ENCODE results near the gene CACHD1. TPM values are rescaled to one million over a fixed set of nuclear protein-coding genes. Genes with fewer than 3 reads are reported as not detected.
"Not testable (repeated sequence)": the region's sequence is repeated elsewhere in the genome, so short reads cannot be mapped to it uniquely, and the experiment has no call there.

Gene CACHD1
- total RNA-seq, 1 experiment from 2014 or later = not detected

DNA sequence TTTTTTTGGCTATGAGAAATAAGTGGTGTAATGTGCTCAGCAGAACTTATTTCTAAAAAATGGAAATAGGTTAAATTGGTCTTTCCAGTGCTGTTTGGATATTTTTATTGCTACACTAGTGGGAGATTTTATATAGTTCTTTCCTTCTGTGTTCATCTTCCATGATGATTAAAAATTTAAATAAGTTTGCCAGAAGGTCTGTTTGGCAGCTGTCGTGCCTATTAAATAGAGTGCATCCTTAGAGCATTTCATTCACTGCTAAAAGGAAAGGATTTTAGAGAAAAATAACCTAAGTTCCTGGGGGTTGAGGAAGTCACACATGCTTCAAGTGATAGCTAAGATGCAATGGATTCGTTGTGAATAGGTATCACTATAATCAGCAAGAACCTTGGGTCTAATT is 245.3 kb downstream of the CACHD1 start:
- no peaks in the 10 kb centered on the region for H3K36me3 ChIP-seq (ENCODE audit: insufficient read depth, low read length)
- no peaks in the 10 kb centered on the region for H4K20me1 ChIP-seq (ENCODE audit: insufficient read depth, low read depth, low read length)
- H3K79me2 ChIP-seq (ENCODE audit: low read length) = no peaks in the 10 kb centered on the region
- no peaks in the 10 kb centered on the region for H3K9me2 ChIP-seq (replicated peaks; ENCODE audit: insufficient read depth, low read length)
- no peak overlapping the region for H2AFZ ChIP-seq (ENCODE audit: low read length)
- H3K27ac ChIP-seq (ENCODE audit: low read length) = no peak overlapping the region
- H3K9ac ChIP-seq (ENCODE audit: low read length) = no peak overlapping the region
- H3K27me3 ChIP-seq (ENCODE audit: low read length) = no peaks in the 10 kb centered on the region
- H3K4me1 ChIP-seq (ENCODE audit: low read length) = no peaks in the 10 kb centered on the region
- no peaks in the 10 kb centered on the region for H3K9me3 ChIP-seq (ENCODE audit: low read length)
- no peak overlapping the region for H3K4me2 ChIP-seq (ENCODE audit: low read depth, low read length, poor library complexity, severe bottlenecking)
- DNase-seq = no peak
- no peak overlapping the region for H3K4me3 ChIP-seq (ENCODE audit: low read length)

DNA sequence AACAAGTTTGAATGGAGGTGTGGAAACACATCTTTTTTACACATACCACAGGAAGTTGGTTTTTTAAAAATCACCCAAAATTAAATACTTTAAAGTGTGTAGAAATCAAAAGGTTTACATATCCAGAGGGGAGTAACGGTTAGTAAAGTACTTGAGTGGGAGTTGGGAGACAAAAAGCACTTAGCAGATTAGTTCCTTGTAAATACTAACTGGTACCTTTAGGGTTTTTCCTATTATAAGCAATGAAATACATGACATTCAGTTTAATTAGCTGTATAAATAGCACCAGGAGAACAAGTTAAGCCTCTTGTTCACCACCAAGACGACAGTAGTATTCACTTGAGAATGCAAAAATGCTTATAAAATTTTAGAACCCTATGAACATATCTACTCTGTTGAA is 251.2 kb downstream of the CACHD1 start:
- no peaks in the 10 kb centered on the region for H3K79me2 ChIP-seq (ENCODE audit: low read length)
- no peaks in the 10 kb centered on the region for H4K20me1 ChIP-seq (ENCODE audit: insufficient read depth, low read depth, low read length)
- H3K4me1 ChIP-seq (ENCODE audit: low read length) = no peaks in the 10 kb centered on the region

DNA sequence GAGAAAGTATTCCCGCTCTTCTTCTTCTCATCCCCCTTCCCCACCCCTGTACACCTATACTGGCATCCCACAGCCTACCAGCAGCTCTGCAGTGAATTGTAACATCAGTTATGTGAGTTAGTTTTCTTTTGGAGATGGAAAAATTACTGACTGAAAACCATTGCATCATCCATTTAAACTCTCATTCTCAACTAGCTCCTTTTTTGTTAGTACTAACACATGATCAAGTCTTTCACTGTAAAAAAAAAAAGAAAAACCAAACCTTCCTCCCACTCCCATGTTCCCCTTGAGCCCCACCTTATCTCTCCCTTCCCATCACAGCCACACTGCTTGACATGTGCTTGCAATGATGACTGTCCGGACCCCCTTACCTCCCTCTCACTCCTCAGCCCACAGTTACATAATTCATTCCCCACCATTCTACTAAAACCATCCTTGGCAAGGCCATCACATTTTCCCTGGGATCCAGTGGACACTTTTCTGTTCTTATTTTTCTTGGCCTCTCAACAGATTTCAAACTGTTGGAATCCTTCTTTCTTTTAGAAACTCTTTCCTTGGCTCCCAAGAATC is 251.7 kb downstream of the CACHD1 start:
- no peaks in the 10 kb centered on the region for H3K4me1 ChIP-seq (ENCODE audit: low read length)
- H2AFZ ChIP-seq (ENCODE audit: low read length) = no peak overlapping the region
- no peak for DNase-seq
- no peaks in the 10 kb centered on the region for H4K20me1 ChIP-seq (ENCODE audit: insufficient read depth, low read depth, low read length)
- no peak overlapping the region for H3K9ac ChIP-seq (ENCODE audit: low read length)
- H3K4me3 ChIP-seq (ENCODE audit: low read length) = no peak overlapping the region
- no peaks in the 10 kb centered on the region for H3K36me3 ChIP-seq (ENCODE audit: insufficient read depth, low read length)
- H3K9me2 ChIP-seq (replicated peaks; ENCODE audit: insufficient read depth, low read length) = no peaks in the 10 kb centered on the region
- no peak overlapping the region for H3K4me2 ChIP-seq (ENCODE audit: low read depth, low read length, poor library complexity, severe bottlenecking)
- no peaks in the 10 kb centered on the region for H3K9me3 ChIP-seq (ENCODE audit: low read length)
- H3K27ac ChIP-seq (ENCODE audit: low read length) = no peak overlapping the region
- H3K79me2 ChIP-seq (ENCODE audit: low read length) = no peaks in the 10 kb centered on the region
- H3K27me3 ChIP-seq (ENCODE audit: low read length) = no peaks in the 10 kb centered on the region

More for the DNA sequence above, 251.2 kb downstream of the CACHD1 start:
- no peak overlapping the region for H3K4me3 ChIP-seq (ENCODE audit: low read length)
- no peaks in the 10 kb centered on the region for H3K36me3 ChIP-seq (ENCODE audit: insufficient read depth, low read length)
- no peaks in the 10 kb centered on the region for H3K9me3 ChIP-seq (ENCODE audit: low read length)
- DNase-seq = no peak
- no peaks in the 10 kb centered on the region for H3K27me3 ChIP-seq (ENCODE audit: low read length)
- H3K27ac ChIP-seq (ENCODE audit: low read length) = no peak overlapping the region
- H3K4me2 ChIP-seq (ENCODE audit: low read depth, low read length, poor library complexity, severe bottlenecking) = no peak overlapping the region
- no peak overlapping the region for H2AFZ ChIP-seq (ENCODE audit: low read length)
- H3K9me2 ChIP-seq (replicated peaks; ENCODE audit: insufficient read depth, low read length) = no peaks in the 10 kb centered on the region
- no peak overlapping the region for H3K9ac ChIP-seq (ENCODE audit: low read length)

DNA sequence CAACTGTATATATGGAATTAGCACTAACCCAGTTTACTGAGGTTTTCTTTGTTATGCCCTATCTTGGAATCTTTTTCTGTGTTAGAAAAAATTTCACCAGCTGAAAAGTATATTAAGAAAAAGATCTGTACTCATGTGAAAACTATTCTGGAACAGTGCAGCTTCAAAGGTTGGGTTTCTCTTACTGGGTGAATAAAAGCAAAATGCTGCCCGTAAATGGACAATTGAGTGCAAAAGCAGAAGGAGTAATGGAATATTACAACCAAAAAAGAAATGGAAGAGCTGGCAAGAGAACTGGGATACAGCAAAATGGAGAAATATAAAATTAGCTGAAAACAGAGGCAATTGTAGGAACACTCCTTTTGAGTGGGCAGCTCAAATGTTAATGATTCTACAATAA is 257.9 kb downstream of the CACHD1 start:
- no peak overlapping the region for H3K9ac ChIP-seq (ENCODE audit: low read length)
- H3K27ac ChIP-seq (ENCODE audit: low read length) = no peak overlapping the region
- DNase-seq = no peak
- no peaks in the 10 kb centered on the region for H3K4me1 ChIP-seq (ENCODE audit: low read length)
- H2AFZ ChIP-seq (ENCODE audit: low read length) = no peak overlapping the region
- H3K9me3 ChIP-seq (ENCODE audit: low read length) = no peaks in the 10 kb centered on the region
- H3K4me3 ChIP-seq (ENCODE audit: low read length) = no peak overlapping the region
- no peaks in the 10 kb centered on the region for H3K36me3 ChIP-seq (ENCODE audit: insufficient read depth, low read length)
- no peaks in the 10 kb centered on the region for H3K27me3 ChIP-seq (ENCODE audit: low read length)
- no peaks in the 10 kb centered on the region for H4K20me1 ChIP-seq (ENCODE audit: insufficient read depth, low read depth, low read length)
- no peaks in the 10 kb centered on the region for H3K79me2 ChIP-seq (ENCODE audit: low read length)
- no peaks in the 10 kb centered on the region for H3K9me2 ChIP-seq (replicated peaks; ENCODE audit: insufficient read depth, low read length)
- no peak overlapping the region for H3K4me2 ChIP-seq (ENCODE audit: low read depth, low read length, poor library complexity, severe bottlenecking)

DNA sequence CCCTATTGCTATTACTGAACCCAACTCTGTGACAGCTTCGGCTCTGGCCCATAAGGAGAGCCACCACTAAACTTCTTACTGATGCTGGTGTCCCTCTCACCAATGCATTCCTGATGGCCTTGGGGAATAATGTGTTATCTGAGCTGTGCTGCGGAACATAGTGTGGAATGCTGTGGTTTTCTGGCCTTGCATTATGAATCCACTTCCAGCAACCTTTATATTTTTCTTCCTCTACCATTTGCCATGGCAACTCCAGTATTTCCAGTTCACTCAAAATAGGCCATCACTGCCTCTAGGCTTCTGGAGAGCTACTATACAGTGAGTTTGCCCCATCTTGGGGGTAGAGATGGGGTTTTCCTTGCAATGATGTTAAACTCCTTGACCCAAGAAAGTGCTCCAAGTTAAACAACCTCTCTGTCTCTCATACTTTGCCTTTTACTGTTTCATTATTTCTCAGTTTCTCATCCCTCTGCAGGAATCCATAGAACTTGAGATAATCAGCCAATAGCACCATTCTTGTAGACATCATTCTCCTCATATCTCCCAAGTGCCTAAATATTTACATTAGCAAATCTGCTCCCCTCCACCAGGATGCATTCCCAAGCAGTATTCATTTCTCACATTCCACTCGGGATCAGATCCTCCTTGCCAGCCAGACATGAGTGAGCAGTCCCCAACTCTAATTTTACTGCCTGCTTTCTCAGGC is 263.8 kb downstream of the CACHD1 start:
- no peaks in the 10 kb centered on the region for H3K9me3 ChIP-seq (ENCODE audit: low read length)
- H3K27ac ChIP-seq (ENCODE audit: low read length) = no peak overlapping the region
- DNase-seq = no peak
- H3K4me3 ChIP-seq (ENCODE audit: low read length) = no peak overlapping the region
- no peaks in the 10 kb centered on the region for H3K4me1 ChIP-seq (ENCODE audit: low read length)
- H4K20me1 ChIP-seq (ENCODE audit: insufficient read depth, low read depth, low read length) = no peaks in the 10 kb centered on the region
- H2AFZ ChIP-seq (ENCODE audit: low read length) = no peak overlapping the region
- no peaks in the 10 kb centered on the region for H3K36me3 ChIP-seq (ENCODE audit: insufficient read depth, low read length)
- H3K79me2 ChIP-seq (ENCODE audit: low read length) = no peaks in the 10 kb centered on the region
- no peaks in the 10 kb centered on the region for H3K9me2 ChIP-seq (replicated peaks; ENCODE audit: insufficient read depth, low read length)
- no peak overlapping the region for H3K4me2 ChIP-seq (ENCODE audit: low read depth, low read length, poor library complexity, severe bottlenecking)
- no peaks in the 10 kb centered on the region for H3K27me3 ChIP-seq (ENCODE audit: low read length)
- H3K9ac ChIP-seq (ENCODE audit: low read length) = no peak overlapping the region

DNA sequence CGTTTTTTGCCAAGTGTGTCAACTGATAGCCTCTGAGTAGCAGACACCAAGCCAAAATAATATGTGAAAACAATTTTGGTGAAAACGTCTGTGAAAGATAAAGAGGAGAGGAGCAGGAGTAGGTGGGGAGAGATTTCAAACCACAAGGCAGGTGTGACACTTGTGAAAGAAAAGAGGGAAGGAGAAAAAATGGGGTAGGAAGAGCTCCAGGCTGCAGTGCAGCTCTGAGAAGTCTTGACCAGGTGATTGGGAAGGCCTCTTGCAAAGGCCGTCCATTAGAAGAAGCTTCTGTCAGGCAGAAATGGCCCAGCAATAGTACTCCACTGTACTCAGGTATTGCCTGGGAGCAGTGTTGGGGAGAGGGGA is 264.3 kb downstream of the CACHD1 start:
- H3K9me2 ChIP-seq (replicated peaks; ENCODE audit: insufficient read depth, low read length) = no peaks in the 10 kb centered on the region
- H4K20me1 ChIP-seq (ENCODE audit: insufficient read depth, low read depth, low read length) = no peaks in the 10 kb centered on the region
- H3K36me3 ChIP-seq (ENCODE audit: insufficient read depth, low read length) = no peaks in the 10 kb centered on the region
- H3K27ac ChIP-seq (ENCODE audit: low read length) = no peak overlapping the region
- no peak overlapping the region for H3K4me2 ChIP-seq (ENCODE audit: low read depth, low read length, poor library complexity, severe bottlenecking)
- no peaks in the 10 kb centered on the region for H3K4me1 ChIP-seq (ENCODE audit: low read length)
- no peaks in the 10 kb centered on the region for H3K9me3 ChIP-seq (ENCODE audit: low read length)
- no peak for DNase-seq
- H3K9ac ChIP-seq (ENCODE audit: low read length) = no peak overlapping the region
- no peak overlapping the region for H2AFZ ChIP-seq (ENCODE audit: low read length)
- no peaks in the 10 kb centered on the region for H3K79me2 ChIP-seq (ENCODE audit: low read length)
- H3K27me3 ChIP-seq (ENCODE audit: low read length) = no peaks in the 10 kb centered on the region
- H3K4me3 ChIP-seq (ENCODE audit: low read length) = no peak overlapping the region

DNA sequence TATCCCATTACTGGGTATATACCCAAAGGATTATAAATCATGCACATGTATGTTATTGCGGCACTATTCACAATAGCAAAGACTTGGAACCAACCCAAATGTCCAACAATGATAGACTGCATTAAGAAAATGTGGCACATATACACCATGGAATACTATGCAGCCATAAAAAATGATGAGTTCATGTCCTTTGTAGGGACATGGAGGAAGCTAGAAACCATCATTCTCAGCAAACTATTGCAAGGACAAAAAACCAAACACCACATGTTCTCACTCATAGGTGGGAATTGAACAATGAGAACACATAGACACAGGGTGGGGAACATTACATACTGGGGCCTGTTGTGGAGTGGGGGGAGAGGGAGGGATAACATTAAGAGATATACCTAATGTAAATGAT is 270.8 kb downstream of the CACHD1 start:
- not testable (repeated sequence) for H3K27ac ChIP-seq (ENCODE audit: low read length); H3K27me3 ChIP-seq (ENCODE audit: low read length); H3K79me2 ChIP-seq (ENCODE audit: low read length); H3K9me3 ChIP-seq (ENCODE audit: low read length); H3K4me1 ChIP-seq (ENCODE audit: low read length); H4K20me1 ChIP-seq (ENCODE audit: insufficient read depth, low read depth, low read length); H2AFZ ChIP-seq (ENCODE audit: low read length); H3K9ac ChIP-seq (ENCODE audit: low read length); H3K9me2 ChIP-seq (replicated peaks; ENCODE audit: insufficient read depth, low read length); DNase-seq; H3K4me3 ChIP-seq (ENCODE audit: low read length); H3K4me2 ChIP-seq (ENCODE audit: low read depth, low read length, poor library complexity, severe bottlenecking); H3K36me3 ChIP-seq (ENCODE audit: insufficient read depth, low read length)

Measured in Karpas-422 (cell line).